HEK293T (cell line): ENCODE results near the gene STXBP1.

Experiments
- BHLHE40 ChIP-seq: fragments of 450-650 bp; IDR thresholded peaks from 2 replicates; pipeline ENCODE4 v1.6.1; 2016; ENCODE audit warnings: mild to moderate bottlenecking, moderate library complexity, borderline replicate concordance
- FOXM1 ChIP-seq: fragments of 450-650 bp; IDR thresholded peaks from 2 replicates; pipeline ENCODE4 v1.6.1; 2017; ENCODE audit warnings: mild to moderate bottlenecking, borderline replicate concordance
- NFRKB ChIP-seq: fragments of 450-650 bp; IDR thresholded peaks from 2 replicates; pipeline ENCODE4 v1.6.1; 2016; ENCODE audit warnings: mild to moderate bottlenecking, moderate library complexity
- PKNOX1 ChIP-seq: fragments of 450-650 bp; IDR thresholded peaks from 2 replicates; pipeline ENCODE4 v1.6.1; 2016
- SUZ12 ChIP-seq: fragments of 450-650 bp; IDR thresholded peaks from 2 replicates; pipeline ENCODE4 v1.6.1; 2016; ENCODE audit warnings: mild to moderate bottlenecking

- no peak for TF ChIP-seq NFRKB
- no peak for TF ChIP-seq SUZ12
- TF ChIP-seq BHLHE40: no peak
- TF ChIP-seq PKNOX1: no peak
- no peak for TF ChIP-seq FOXM1
Measured at GRCh38 chr9:127654619-127655018, 42.5 kb downstream of the STXBP1 start.
